GM19397 (cell line): ENCODE data around the gene ARHGEF3.

Experiments
- ATAC-seq: cut with Tn5 transposase; IDR thresholded peaks from one replicate; pipeline ENCODE4 v1.9.1; 2021; ENCODE audit warnings: mild to moderate bottlenecking, moderate library complexity; ENCODE audit not compliant: unreplicated experiment

The ARHGEF3 gene

GRCh38 chr3:56799251-56799882, 2.4 kb downstream of the ARHGEF3 start:
- ATAC-seq, result no peak

GRCh38 chr3:56796996-56797395, 4.8 kb downstream of the ARHGEF3 start:
- ATAC-seq, result no peak

GRCh38 chr3:56796202-56796601, 5.5 kb downstream of the ARHGEF3 start:
- no peak for ATAC-seq

- no peak for ATAC-seq
Observed at GRCh38 chr3:56795829-56796185, 5.9 kb downstream of the ARHGEF3 start.

GRCh38 chr3:56795097-56795828, 6.5 kb downstream of the ARHGEF3 start:
- no peak for ATAC-seq

- ATAC-seq, result no peak
Observed at GRCh38 chr3:56792193-56792592, 9.6 kb downstream of the ARHGEF3 start.

- ATAC-seq, result no peak
Observed at GRCh38 chr3:56790016-56790821, 11.5 kb downstream of the ARHGEF3 start.

GRCh38 chr3:56789076-56789475, 12.7 kb downstream of the ARHGEF3 start:
- ATAC-seq, result no peak

- ATAC-seq, result no peak
Observed at GRCh38 chr3:56788521-56788920, 13.2 kb downstream of the ARHGEF3 start.

GRCh38 chr3:56787784-56788256, 13.9 kb downstream of the ARHGEF3 start:
- no peak for ATAC-seq

- ATAC-seq, result no peak
Observed at GRCh38 chr3:56787258-56787775, 14.4 kb downstream of the ARHGEF3 start.

GRCh38 chr3:56785499-56785898, 16.2 kb downstream of the ARHGEF3 start:
- ATAC-seq, result no peak

- no peak for ATAC-seq
Observed at GRCh38 chr3:56784448-56785001, 17.2 kb downstream of the ARHGEF3 start.

- peak; percentile 98 for ATAC-seq
Observed at GRCh38 chr3:56783644-56784447, 17.9 kb downstream of the ARHGEF3 start.

- no peak for ATAC-seq
Observed at GRCh38 chr3:56782906-56783305, 18.8 kb downstream of the ARHGEF3 start.

- ATAC-seq, result no peak
Observed at GRCh38 chr3:56782215-56782614, 19.5 kb downstream of the ARHGEF3 start.

GRCh38 chr3:56781762-56782161, 20.0 kb downstream of the ARHGEF3 start:
- no peak for ATAC-seq

GRCh38 chr3:56780936-56781335, 20.8 kb downstream of the ARHGEF3 start:
- ATAC-seq, result no peak

GRCh38 chr3:56778893-56779292, 22.9 kb downstream of the ARHGEF3 start:
- no peak for ATAC-seq

- no peak for ATAC-seq
Observed at GRCh38 chr3:56776556-56776950, 25.2 kb downstream of the ARHGEF3 start.
